ENCODE data around the gene CORO1A.
"Not testable (repeated sequence)": the region's sequence is repeated elsewhere in the genome, so short reads cannot be mapped to it uniquely, and the experiment has no call there.

Gene CORO1A

DNA sequence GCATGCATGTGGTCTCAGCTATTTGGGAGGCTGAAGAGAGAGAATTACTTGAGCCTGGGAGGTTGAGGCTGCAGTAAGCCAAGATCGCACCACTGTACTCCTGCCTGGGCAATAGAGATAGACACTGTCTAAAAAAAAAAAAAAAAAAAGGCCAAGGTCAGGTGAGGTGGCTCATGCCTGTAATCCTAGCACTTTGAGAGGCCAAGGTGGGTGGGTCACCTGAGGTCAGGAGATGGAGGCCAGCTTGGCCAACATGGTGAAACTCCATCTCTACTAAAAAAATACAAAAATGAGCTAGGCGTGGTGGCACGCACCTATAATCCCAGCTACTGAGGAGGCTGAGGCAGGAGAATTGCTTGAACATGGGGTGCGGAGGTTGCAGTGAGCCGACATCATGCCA lies 28.2 kb upstream of the CORO1A start:
- no peaks in the 10 kb centered on the region for H3K27me3 ChIP-seq (ENCODE audit: insufficient read depth, poor library complexity, severe bottlenecking)
- TF ChIP-seq, protein P1, sequence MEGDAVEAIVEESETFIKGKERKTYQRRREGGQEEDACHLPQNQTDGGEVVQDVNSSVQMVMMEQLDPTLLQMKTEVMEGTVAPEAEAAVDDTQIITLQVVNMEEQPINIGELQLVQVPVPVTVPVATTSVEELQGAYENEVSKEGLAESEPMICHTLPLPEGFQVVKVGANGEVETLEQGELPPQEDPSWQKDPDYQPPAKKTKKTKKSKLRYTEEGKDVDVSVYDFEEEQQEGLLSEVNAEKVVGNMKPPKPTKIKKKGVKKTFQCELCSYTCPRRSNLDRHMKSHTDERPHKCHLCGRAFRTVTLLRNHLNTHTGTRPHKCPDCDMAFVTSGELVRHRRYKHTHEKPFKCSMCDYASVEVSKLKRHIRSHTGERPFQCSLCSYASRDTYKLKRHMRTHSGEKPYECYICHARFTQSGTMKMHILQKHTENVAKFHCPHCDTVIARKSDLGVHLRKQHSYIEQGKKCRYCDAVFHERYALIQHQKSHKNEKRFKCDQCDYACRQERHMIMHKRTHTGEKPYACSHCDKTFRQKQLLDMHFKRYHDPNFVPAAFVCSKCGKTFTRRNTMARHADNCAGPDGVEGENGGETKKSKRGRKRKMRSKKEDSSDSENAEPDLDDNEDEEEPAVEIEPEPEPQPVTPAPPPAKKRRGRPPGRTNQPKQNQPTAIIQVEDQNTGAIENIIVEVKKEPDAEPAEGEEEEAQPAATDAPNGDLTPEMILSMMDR (IDR thresholded peaks at IDR 0.05; ENCODE audit: poor library complexity, severe bottlenecking), result no peak
- H3K9me3 ChIP-seq (ENCODE audit: severe bottlenecking), result no peaks in the 10 kb centered on the region
- no peak overlapping the region for H3K27ac ChIP-seq (ENCODE audit: poor library complexity, severe bottlenecking)
- H3K4me1 ChIP-seq (ENCODE audit: insufficient read depth, poor library complexity, severe bottlenecking), result no peaks in the 10 kb centered on the region
- DNase-seq (ENCODE audit: low spot score) (no peak), ATAC-seq (ENCODE audit: low read depth) (no peak)
- H3K36me3 ChIP-seq (ENCODE audit: low read depth), result no peaks in the 10 kb centered on the region
- H3K4me3 ChIP-seq (ENCODE audit: severe bottlenecking), result no peak overlapping the region

- Histone ChIP-seq H3K27me3 (ENCODE audit: insufficient read depth, poor library complexity, severe bottlenecking) (no peaks in the 10 kb centered on the region), H3K27ac (ENCODE audit: poor library complexity, severe bottlenecking) (no peak overlapping the region), H3K4me3 (ENCODE audit: severe bottlenecking) (no peak overlapping the region), H3K9me3 (ENCODE audit: severe bottlenecking) (no peaks in the 10 kb centered on the region), H3K4me1 (ENCODE audit: insufficient read depth, poor library complexity, severe bottlenecking) (no peaks in the 10 kb centered on the region), H3K36me3 (ENCODE audit: low read depth) (no peaks in the 10 kb centered on the region)
- ATAC-seq (ENCODE audit: low read depth) (no peak), DNase-seq (ENCODE audit: low spot score) (no peak)
- TF ChIP-seq, protein P1 (IDR thresholded peaks at IDR 0.05; ENCODE audit: poor library complexity, severe bottlenecking), result no peak
Measured at GRCh38 chr16:30157214-30157613, 26.2 kb upstream of the CORO1A start.

- no peaks in the 10 kb centered on the region for H3K27me3 ChIP-seq (ENCODE audit: insufficient read depth, poor library complexity, severe bottlenecking)
- H3K4me3 ChIP-seq (ENCODE audit: severe bottlenecking), result no peak overlapping the region
- no peaks in the 10 kb centered on the region for H3K9me3 ChIP-seq (ENCODE audit: severe bottlenecking)
- DNase-seq (ENCODE audit: low spot score) (no peak), ATAC-seq (ENCODE audit: low read depth) (no peak)
- H3K4me1 ChIP-seq (ENCODE audit: insufficient read depth, poor library complexity, severe bottlenecking), result no peaks in the 10 kb centered on the region
- TF ChIP-seq, protein P1 (IDR thresholded peaks at IDR 0.05; ENCODE audit: poor library complexity, severe bottlenecking), result no peak
- no peak overlapping the region for H3K27ac ChIP-seq (ENCODE audit: poor library complexity, severe bottlenecking)
- no peaks in the 10 kb centered on the region for H3K36me3 ChIP-seq (ENCODE audit: low read depth)
Measured at GRCh38 chr16:30163538-30163937, 19.9 kb upstream of the CORO1A start.

DNA sequence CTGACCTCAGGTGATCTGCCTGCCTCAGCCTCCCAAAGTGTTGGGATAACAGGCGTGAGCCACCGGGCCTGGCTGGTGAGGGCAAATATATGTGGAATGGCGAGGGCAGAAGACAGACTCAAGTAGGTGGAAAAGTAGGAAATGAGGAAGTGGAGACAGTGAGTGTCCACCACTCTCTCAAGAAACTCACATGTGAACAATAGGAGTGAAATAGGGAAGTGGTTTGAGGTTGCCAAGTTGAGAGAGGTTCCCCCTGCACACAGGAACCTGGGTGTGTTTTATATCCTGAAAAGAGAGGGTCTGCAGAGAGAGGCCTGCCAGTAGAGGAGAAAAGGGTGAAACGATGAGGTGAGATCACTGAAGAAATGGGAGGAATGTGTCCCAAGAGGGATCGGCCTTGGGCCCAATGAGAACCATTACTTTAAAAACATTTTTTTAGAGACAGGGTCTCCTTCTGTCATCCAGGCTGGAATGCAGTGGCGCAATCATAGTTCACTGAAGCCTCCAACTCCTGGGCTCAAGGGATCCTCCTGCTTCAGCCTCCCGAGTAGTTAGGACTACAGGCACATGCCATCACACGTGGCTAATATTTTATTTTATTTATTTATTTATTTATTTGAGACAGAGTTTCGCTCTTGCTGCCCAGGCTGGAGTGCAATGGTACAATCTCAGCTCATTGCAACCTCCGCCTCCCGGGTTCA lies 17.1 kb upstream of the CORO1A start:
- no peak for ATAC-seq (ENCODE audit: low read depth)

GRCh38 chr16:30168746-30169145 lies 14.7 kb upstream of the CORO1A start:
- H3K27ac ChIP-seq (ENCODE audit: poor library complexity, severe bottlenecking); H3K27me3 ChIP-seq (ENCODE audit: insufficient read depth, poor library complexity, severe bottlenecking); H3K4me1 ChIP-seq (ENCODE audit: insufficient read depth, poor library complexity, severe bottlenecking); H3K4me3 ChIP-seq (ENCODE audit: severe bottlenecking); H3K36me3 ChIP-seq (ENCODE audit: low read depth); H3K9me3 ChIP-seq (ENCODE audit: severe bottlenecking); DNase-seq (ENCODE audit: low spot score); ATAC-seq (ENCODE audit: low read depth): not testable (repeated sequence)

More for the DNA sequence above, 17.1 kb upstream of the CORO1A start:
- no peaks in the 10 kb centered on the region for H3K27me3 ChIP-seq (ENCODE audit: insufficient read depth, poor library complexity, severe bottlenecking)
- H3K4me3 ChIP-seq (ENCODE audit: severe bottlenecking), result no peak overlapping the region
- DNase-seq (ENCODE audit: low spot score), result no peak
- H3K4me1 ChIP-seq (ENCODE audit: insufficient read depth, poor library complexity, severe bottlenecking), result no peaks in the 10 kb centered on the region
- no peaks in the 10 kb centered on the region for H3K36me3 ChIP-seq (ENCODE audit: low read depth)
- no peaks in the 10 kb centered on the region for H3K9me3 ChIP-seq (ENCODE audit: severe bottlenecking)
- H3K27ac ChIP-seq (ENCODE audit: poor library complexity, severe bottlenecking), result no peak overlapping the region
- TF ChIP-seq, protein P1 (IDR thresholded peaks at IDR 0.05; ENCODE audit: poor library complexity, severe bottlenecking), result no peak

- not testable (repeated sequence) for H3K4me1 ChIP-seq (ENCODE audit: insufficient read depth, poor library complexity, severe bottlenecking); DNase-seq (ENCODE audit: low spot score); ATAC-seq (ENCODE audit: low read depth); H3K36me3 ChIP-seq (ENCODE audit: low read depth); H3K9me3 ChIP-seq (ENCODE audit: severe bottlenecking); H3K27ac ChIP-seq (ENCODE audit: poor library complexity, severe bottlenecking); H3K27me3 ChIP-seq (ENCODE audit: insufficient read depth, poor library complexity, severe bottlenecking); H3K4me3 ChIP-seq (ENCODE audit: severe bottlenecking)
Measured at GRCh38 chr16:30169416-30169815, 14.0 kb upstream of the CORO1A start.

- H3K27me3 ChIP-seq (ENCODE audit: insufficient read depth, poor library complexity, severe bottlenecking); ATAC-seq (ENCODE audit: low read depth); H3K27ac ChIP-seq (ENCODE audit: poor library complexity, severe bottlenecking); H3K36me3 ChIP-seq (ENCODE audit: low read depth); H3K4me1 ChIP-seq (ENCODE audit: insufficient read depth, poor library complexity, severe bottlenecking); H3K4me3 ChIP-seq (ENCODE audit: severe bottlenecking); H3K9me3 ChIP-seq (ENCODE audit: severe bottlenecking); DNase-seq (ENCODE audit: low spot score): not testable (repeated sequence)
Measured at GRCh38 chr16:30170145-30170544, 13.3 kb upstream of the CORO1A start.

Measured in RWPE2 (cell line).